GM21526 (cell line): ENCODE data around the gene CNOT9.
"Not testable (repeated sequence)": the region's sequence is repeated elsewhere in the genome, so short reads cannot be mapped to it uniquely, and the experiment has no call there.

ENCODE experiments used
- ATAC-seq: cut with Tn5 transposase; IDR thresholded peaks from one replicate; pipeline ENCODE4 v1.9.1; 2021; ENCODE audit warnings: moderate library complexity; ENCODE audit not compliant: unreplicated experiment, low FRiP score

CNOT9 gene

GRCh38 chr2:218568190-218569037, at the start of gene CNOT9, which contains the start of gene USP37:
Gene CNOT9, plus strand, starts transcription at chr2:218568839. Its CDS starts 116 bp downstream, at chr2:218568955.
Gene USP37, minus strand, starts transcription at chr2:218568351. Its CDS starts 9,698 bp downstream, at chr2:218558653.
- ATAC-seq: peak; percentile 79

- no peak for ATAC-seq
These were observed 49.8 kb upstream of the CNOT9 start for GRCh38 chr2:218518876-218519275.

- ATAC-seq: no peak
These were observed 45.0 kb upstream of the CNOT9 start for GRCh38 chr2:218523651-218524050.

GRCh38 chr2:218528409-218528808, 40.2 kb upstream of the CNOT9 start:
- ATAC-seq: not testable (repeated sequence)

GRCh38 chr2:218529990-218530389, 38.6 kb upstream of the CNOT9 start:
- ATAC-seq: no peak

GRCh38 chr2:218536804-218537494, 31.7 kb upstream of the CNOT9 start:
- ATAC-seq: no peak

GRCh38 chr2:218540015-218540414, 28.6 kb upstream of the CNOT9 start:
- ATAC-seq: no peak

GRCh38 chr2:218546012-218546411, 22.6 kb upstream of the CNOT9 start:
- no peak for ATAC-seq

GRCh38 chr2:218547511-218547910, 21.1 kb upstream of the CNOT9 start:
- no peak for ATAC-seq

GRCh38 chr2:218547978-218548377, 20.7 kb upstream of the CNOT9 start:
- no peak for ATAC-seq

- not testable (repeated sequence) for ATAC-seq
These were observed 14.4 kb upstream of the CNOT9 start for GRCh38 chr2:218554225-218554624.

- no peak for ATAC-seq
These were observed 13.1 kb upstream of the CNOT9 start for GRCh38 chr2:218555527-218555926.

- no peak for ATAC-seq
These were observed 10.7 kb upstream of the CNOT9 start for GRCh38 chr2:218557941-218558340.

GRCh38 chr2:218558986-218559385, 9.7 kb upstream of the CNOT9 start:
- no peak for ATAC-seq

GRCh38 chr2:218564056-218564455, 4.6 kb upstream of the CNOT9 start:
- no peak for ATAC-seq

GRCh38 chr2:218566296-218566695, 2.3 kb upstream of the CNOT9 start:
- no peak for ATAC-seq

GRCh38 chr2:218567797-218568189, 846 bp upstream of the CNOT9 start:
- ATAC-seq: peak; percentile 35

GRCh38 chr2:218569038-218569431, 396 bp downstream of the CNOT9 start:
- ATAC-seq: peak; percentile 10

GRCh38 chr2:218569661-218570500, 1.2 kb downstream of the CNOT9 start:
- ATAC-seq: no peak

- no peak for ATAC-seq
These were observed 2.2 kb downstream of the CNOT9 start for GRCh38 chr2:218570850-218571249.

GRCh38 chr2:218576854-218577253, 8.2 kb downstream of the CNOT9 start:
- no peak for ATAC-seq
